MM.1S (cell line): Measurements from ENCODE around the gene TMEM126B.

ENCODE experiments used
- DNase-seq: peaks from one replicate; pipeline ENCODE4 v3.0.0-alpha.2; 2015
- H2AFZ ChIP-seq: fragments of 300-600 bp; sonication (generic); 2 replicates; pipeline ENCODE4 v1.6.0; 2016; ENCODE audit warnings: antibody characterized with exemption, low read length
- H3F3A ChIP-seq: fragments of 300-600 bp; sonication (generic); 2 replicates; pipeline ENCODE4 v1.6.1; 2016; ENCODE audit warnings: mild to moderate bottlenecking, antibody characterized with exemption, low read length, moderate library complexity, mixed read lengths; ENCODE audit not compliant: insufficient read depth
- H3K27ac ChIP-seq: fragments of 300-600 bp; sonication (generic); 2 replicates; pipeline ENCODE4 v1.5.1; 2016; ENCODE audit warnings: mild to moderate bottlenecking, low read length
- H3K27me3 ChIP-seq: fragments of 300-600 bp; sonication (generic); replicated peaks from 2 replicates; pipeline ENCODE4 v1.6.0; 2016; ENCODE audit warnings: low read length; ENCODE audit not compliant: insufficient read depth
- H3K36me3 ChIP-seq: fragments of 300-600 bp; sonication (generic); replicated peaks from 2 replicates; pipeline ENCODE4 v1.6.1; 2016; ENCODE audit warnings: mild to moderate bottlenecking, low read length, mixed read lengths; ENCODE audit not compliant: insufficient read depth
- H3K4me1 ChIP-seq: fragments of 300-600 bp; sonication (generic); 2 replicates; pipeline ENCODE4 v1.6.1; 2016; ENCODE audit warnings: low read length, mixed read lengths
- H3K4me2 ChIP-seq: fragments of 300-600 bp; sonication (generic); 2 replicates; pipeline ENCODE4 v1.6.0; 2016; ENCODE audit warnings: low read depth, low read length
- H3K4me3 ChIP-seq: fragments of 300-600 bp; sonication (generic); 2 replicates; pipeline ENCODE4 v1.5.1; 2016; ENCODE audit warnings: low read length, mixed read lengths
- H3K79me2 ChIP-seq: fragments of 300-600 bp; sonication (generic); 2 replicates; pipeline ENCODE4 v1.6.1; 2016; ENCODE audit warnings: mixed run types, low read length, mixed read lengths
- H3K9ac ChIP-seq: fragments of 300-600 bp; sonication (generic); 2 replicates; pipeline ENCODE4 v1.6.1; 2016; ENCODE audit warnings: low read length, mixed read lengths
- H3K9me2 ChIP-seq: fragments of 300-600 bp; sonication (generic); replicated peaks from 2 replicates; pipeline ENCODE4 v1.6.1; 2016; ENCODE audit warnings: mild to moderate bottlenecking, low read length, mixed read lengths; ENCODE audit not compliant: insufficient read depth
- H3K9me3 ChIP-seq: fragments of 300-600 bp; sonication (generic); replicated peaks from 2 replicates; pipeline ENCODE4 v1.6.1; 2016; ENCODE audit warnings: mild to moderate bottlenecking, low read length, mixed read lengths; ENCODE audit not compliant: insufficient read depth
- H4K20me1 ChIP-seq: fragments of 300-600 bp; sonication (generic); 2 replicates; pipeline ENCODE4 v1.6.1; 2016; ENCODE audit warnings: mild to moderate bottlenecking, low read length, moderate library complexity, mixed read lengths; ENCODE audit not compliant: insufficient read depth
- EZH2 ChIP-seq: fragments of 300-600 bp; sonication (generic); optimal IDR thresholded peaks from 2 replicates; pipeline ENCODE3; 2017; ENCODE audit warnings: low read depth, mild to moderate bottlenecking, antibody characterized with exemption, low read length, mixed read lengths
- EZH2phosphoT487 ChIP-seq: fragments of 300-600 bp; sonication (generic); IDR thresholded peaks from 2 replicates; pipeline ENCODE4 v1.6.1; 2018; ENCODE audit warnings: antibody characterized with exemption, low read length
- TF ChIP-seq, protein P1 (sequence below): fragments of 300-600 bp; sonication (generic); IDR thresholded peaks from 2 replicates; pipeline ENCODE4 v1.5.1; 2016; ENCODE audit warnings: antibody characterized with exemption, low read length, mixed read lengths

TMEM126B gene

DNA sequence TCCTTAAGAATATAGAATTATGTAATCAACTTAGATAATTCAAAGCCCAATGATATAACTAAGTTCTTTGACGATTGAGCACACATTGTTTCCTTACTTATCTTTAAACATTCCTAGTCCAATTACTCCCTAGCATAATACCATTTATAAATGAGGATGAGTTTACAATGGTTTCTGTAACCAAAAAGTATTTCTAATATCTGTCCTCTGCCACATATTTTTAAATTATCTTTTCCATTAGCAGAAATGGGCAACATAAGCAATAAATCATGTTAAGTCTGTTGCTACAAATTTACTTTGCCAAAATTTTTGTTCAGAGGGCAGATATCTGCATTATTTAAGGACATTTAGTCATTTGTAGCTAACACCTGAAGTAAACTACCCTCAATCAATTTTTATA lies 29.8 kb downstream of the TMEM126B start:
- TF ChIP-seq EZH2phosphoT487 (no peak), EZH2 (no peak)
- TF ChIP-seq, protein P1, sequence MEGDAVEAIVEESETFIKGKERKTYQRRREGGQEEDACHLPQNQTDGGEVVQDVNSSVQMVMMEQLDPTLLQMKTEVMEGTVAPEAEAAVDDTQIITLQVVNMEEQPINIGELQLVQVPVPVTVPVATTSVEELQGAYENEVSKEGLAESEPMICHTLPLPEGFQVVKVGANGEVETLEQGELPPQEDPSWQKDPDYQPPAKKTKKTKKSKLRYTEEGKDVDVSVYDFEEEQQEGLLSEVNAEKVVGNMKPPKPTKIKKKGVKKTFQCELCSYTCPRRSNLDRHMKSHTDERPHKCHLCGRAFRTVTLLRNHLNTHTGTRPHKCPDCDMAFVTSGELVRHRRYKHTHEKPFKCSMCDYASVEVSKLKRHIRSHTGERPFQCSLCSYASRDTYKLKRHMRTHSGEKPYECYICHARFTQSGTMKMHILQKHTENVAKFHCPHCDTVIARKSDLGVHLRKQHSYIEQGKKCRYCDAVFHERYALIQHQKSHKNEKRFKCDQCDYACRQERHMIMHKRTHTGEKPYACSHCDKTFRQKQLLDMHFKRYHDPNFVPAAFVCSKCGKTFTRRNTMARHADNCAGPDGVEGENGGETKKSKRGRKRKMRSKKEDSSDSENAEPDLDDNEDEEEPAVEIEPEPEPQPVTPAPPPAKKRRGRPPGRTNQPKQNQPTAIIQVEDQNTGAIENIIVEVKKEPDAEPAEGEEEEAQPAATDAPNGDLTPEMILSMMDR = no peak
- peaks cover 35% of the 10 kb centered on the region for H4K20me1 ChIP-seq
- H3K9ac ChIP-seq = no peak overlapping the region
- no peaks in the 10 kb centered on the region for H3K9me2 ChIP-seq
- H3K4me2 ChIP-seq = no peak overlapping the region
- DNase-seq = no peak
- H3F3A ChIP-seq = 0 out of 2 replicates have a peak, but pooled peaks cover 5% of the 10 kb centered on the region
- H3K79me2 ChIP-seq = peaks cover 90% of the 10 kb centered on the region
- peaks cover 21% of the 10 kb centered on the region for H3K36me3 ChIP-seq
- H3K27ac ChIP-seq = no peak overlapping the region
- H3K4me1 ChIP-seq = peaks cover 18% of the 10 kb centered on the region
- H3K9me3 ChIP-seq = no peaks in the 10 kb centered on the region
- no peak overlapping the region for H2AFZ ChIP-seq
- no peaks in the 10 kb centered on the region for H3K27me3 ChIP-seq
- no peak overlapping the region for H3K4me3 ChIP-seq

DNA sequence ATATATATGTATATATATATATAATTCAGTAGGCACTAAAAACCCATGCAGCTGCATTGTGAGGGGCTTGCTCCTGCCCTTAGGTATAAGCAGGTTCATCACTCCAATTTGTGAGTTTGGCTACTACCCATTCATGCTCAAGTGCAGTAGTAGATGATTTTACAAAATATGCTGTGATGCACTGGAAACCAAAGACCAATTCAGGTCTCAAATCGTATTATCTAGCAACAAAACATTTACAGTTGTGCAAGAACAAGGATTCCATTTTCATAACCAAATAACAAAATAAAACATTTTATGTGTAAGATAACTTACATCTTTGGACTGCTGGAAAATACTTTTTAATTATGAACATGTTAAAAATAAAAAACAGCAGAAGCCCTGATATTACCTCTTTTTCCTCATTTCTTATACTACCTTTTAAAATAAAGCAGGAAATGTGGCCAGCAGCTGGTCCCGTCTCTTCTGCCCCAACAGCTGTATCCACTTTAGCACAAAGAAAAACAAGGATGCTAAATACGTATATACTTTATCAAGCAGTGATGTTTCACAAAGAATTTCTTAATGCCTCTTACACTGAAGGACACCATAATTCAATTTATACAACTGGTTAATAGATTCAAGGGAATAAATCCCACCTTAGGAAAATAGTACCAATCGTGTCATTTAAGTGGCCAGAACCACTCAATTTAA lies 33.7 kb downstream of the TMEM126B start:
- peak overlapping the region; percentile 97 for H3K4me3 ChIP-seq
- H3K79me2 ChIP-seq = peaks cover 77% of the 10 kb centered on the region
- H3K4me1 ChIP-seq = peaks cover 18% of the 10 kb centered on the region
- H2AFZ ChIP-seq = no peak overlapping the region
- H3K27ac ChIP-seq = no peak overlapping the region
- H3K27me3 ChIP-seq = no peaks in the 10 kb centered on the region
- H3K9me3 ChIP-seq = no peaks in the 10 kb centered on the region
- H3K4me2 ChIP-seq = peak overlapping the region; percentile 89
- H3K36me3 ChIP-seq = peaks cover 18% of the 10 kb centered on the region
- no peak for DNase-seq
- peaks cover 11% of the 10 kb centered on the region; the same call in 1 of the 2 replicates for H3F3A ChIP-seq
- no peaks in the 10 kb centered on the region for H3K9me2 ChIP-seq
- TF ChIP-seq EZH2 = no peak
- TF ChIP-seq EZH2phosphoT487 = no peak
- TF ChIP-seq, protein P1 = no peak
- H3K9ac ChIP-seq = peak overlapping the region; percentile 96; the same call in 1 of the 2 replicates
- H4K20me1 ChIP-seq = peaks cover 37% of the 10 kb centered on the region

GRCh38 chr11:85663080-85663752 lies 34.8 kb downstream of the TMEM126B start:
- Histone ChIP-seq H4K20me1 (peaks cover 37% of the 10 kb centered on the region), H3K27me3 (no peaks in the 10 kb centered on the region), H3K79me2 (peaks cover 66% of the 10 kb centered on the region), H3K4me1 (peaks cover 18% of the 10 kb centered on the region), H3K4me3 (peak overlapping the region; percentile 97), H3F3A (peaks cover 11% of the 10 kb centered on the region; the same call in 1 of the 2 replicates), H3K9me2 (no peaks in the 10 kb centered on the region), H3K27ac (peak overlapping the region; percentile 91; the same call in 1 of the 2 replicates), H3K9ac (peak overlapping the region; percentile 96), H2AFZ (0 out of 2 replicates have a peak overlapping the region, but pooled peaks have one; percentile 25), H3K9me3 (no peaks in the 10 kb centered on the region), H3K36me3 (peaks cover 15% of the 10 kb centered on the region; the same call in 1 of the 2 replicates), H3K4me2 (peak overlapping the region; percentile 89)
- peak; percentile 20 for DNase-seq
- TF ChIP-seq EZH2phosphoT487 (no peak), EZH2 (no peak)
- TF ChIP-seq, protein P1 = no peak
